Prostate gland (tissue), 2 donors: Measurements from ENCODE around the gene GNB3.

Experiments used
- POLR2AphosphoS5 ChIP-seq: sonication (generic); formaldehyde crosslinking; IDR thresholded peaks from one replicate; pipeline ENCODE4 v1.6.1; 2017; ENCODE audit warnings: antibody characterized with exemption
- TF ChIP-seq, protein P1 (sequence below), 4 experiments: fragments of 200-600 bp in 2 of 4; fragments of 450-650 bp in 2 of 4; sonication (generic) in 2 of 4; IDR thresholded peaks; 1 replicate in 3 of 4; 2 replicates in 1 of 4; pipeline ENCODE4 v1.5.1; 2016 to 2019; ENCODE audit warnings: antibody characterized with exemption in 4 of 4, mild to moderate bottlenecking in 2 of 4, moderate library complexity in 2 of 4

GRCh38 chr12:6832125-6832524, 8.6 kb upstream of the GNB3 start:
- TF ChIP-seq, protein P1, sequence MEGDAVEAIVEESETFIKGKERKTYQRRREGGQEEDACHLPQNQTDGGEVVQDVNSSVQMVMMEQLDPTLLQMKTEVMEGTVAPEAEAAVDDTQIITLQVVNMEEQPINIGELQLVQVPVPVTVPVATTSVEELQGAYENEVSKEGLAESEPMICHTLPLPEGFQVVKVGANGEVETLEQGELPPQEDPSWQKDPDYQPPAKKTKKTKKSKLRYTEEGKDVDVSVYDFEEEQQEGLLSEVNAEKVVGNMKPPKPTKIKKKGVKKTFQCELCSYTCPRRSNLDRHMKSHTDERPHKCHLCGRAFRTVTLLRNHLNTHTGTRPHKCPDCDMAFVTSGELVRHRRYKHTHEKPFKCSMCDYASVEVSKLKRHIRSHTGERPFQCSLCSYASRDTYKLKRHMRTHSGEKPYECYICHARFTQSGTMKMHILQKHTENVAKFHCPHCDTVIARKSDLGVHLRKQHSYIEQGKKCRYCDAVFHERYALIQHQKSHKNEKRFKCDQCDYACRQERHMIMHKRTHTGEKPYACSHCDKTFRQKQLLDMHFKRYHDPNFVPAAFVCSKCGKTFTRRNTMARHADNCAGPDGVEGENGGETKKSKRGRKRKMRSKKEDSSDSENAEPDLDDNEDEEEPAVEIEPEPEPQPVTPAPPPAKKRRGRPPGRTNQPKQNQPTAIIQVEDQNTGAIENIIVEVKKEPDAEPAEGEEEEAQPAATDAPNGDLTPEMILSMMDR (IDR thresholded peaks at IDR 0.05) = no peak
- TF ChIP-seq POLR2AphosphoS5 = no peak
